ENCODE data around the gene ALDH1A1. TPM values are rescaled to one million over a fixed set of nuclear protein-coding genes. Genes with fewer than 3 reads are reported as not detected.

Gene ALDH1A1
- total and polyA plus RNA-seq, 2 donors (not counting 3 experiments of a cell fraction or from before 2014, with no cell fraction given), result 91.1 to 287 TPM

GRCh38 chr9:72874344-72874743 lies 78.5 kb downstream of the ALDH1A1 start:
- no peaks in the 10 kb centered on the region for H4K20me1 ChIP-seq (replicated peaks; ENCODE audit: control insufficient read depth, extremely low read depth, insufficient read depth, low read length)
- H3K79me2 ChIP-seq (ENCODE audit: control insufficient read depth, insufficient read depth, low read length), result no peaks in the 10 kb centered on the region
- no peaks in the 10 kb centered on the region for H3K9me1 ChIP-seq (replicated peaks; ENCODE audit: control insufficient read depth, extremely low read depth, insufficient read depth, low read length)
- H2AFZ ChIP-seq (ENCODE audit: low read depth, low read length), result no peak overlapping the region
- no peak for TF ChIP-seq POLR2A (IDR thresholded peaks at IDR 0.05; ENCODE audit: low read depth, low read length)
- TF ChIP-seq GATA2 (IDR thresholded peaks at IDR 0.05; ENCODE audit: insufficient read depth, insufficient read length, low read depth, low read length), result no peak
- no peak for TF ChIP-seq EZH2 (IDR thresholded peaks at IDR 0.05; ENCODE audit: borderline replicate concordance, low read depth, low read length, severe bottlenecking)
- no peak for TF ChIP-seq JUN (IDR thresholded peaks at IDR 0.05; ENCODE audit: borderline replicate concordance, insufficient read depth, insufficient read length, low read depth)
- TF ChIP-seq, protein P1, sequence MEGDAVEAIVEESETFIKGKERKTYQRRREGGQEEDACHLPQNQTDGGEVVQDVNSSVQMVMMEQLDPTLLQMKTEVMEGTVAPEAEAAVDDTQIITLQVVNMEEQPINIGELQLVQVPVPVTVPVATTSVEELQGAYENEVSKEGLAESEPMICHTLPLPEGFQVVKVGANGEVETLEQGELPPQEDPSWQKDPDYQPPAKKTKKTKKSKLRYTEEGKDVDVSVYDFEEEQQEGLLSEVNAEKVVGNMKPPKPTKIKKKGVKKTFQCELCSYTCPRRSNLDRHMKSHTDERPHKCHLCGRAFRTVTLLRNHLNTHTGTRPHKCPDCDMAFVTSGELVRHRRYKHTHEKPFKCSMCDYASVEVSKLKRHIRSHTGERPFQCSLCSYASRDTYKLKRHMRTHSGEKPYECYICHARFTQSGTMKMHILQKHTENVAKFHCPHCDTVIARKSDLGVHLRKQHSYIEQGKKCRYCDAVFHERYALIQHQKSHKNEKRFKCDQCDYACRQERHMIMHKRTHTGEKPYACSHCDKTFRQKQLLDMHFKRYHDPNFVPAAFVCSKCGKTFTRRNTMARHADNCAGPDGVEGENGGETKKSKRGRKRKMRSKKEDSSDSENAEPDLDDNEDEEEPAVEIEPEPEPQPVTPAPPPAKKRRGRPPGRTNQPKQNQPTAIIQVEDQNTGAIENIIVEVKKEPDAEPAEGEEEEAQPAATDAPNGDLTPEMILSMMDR (IDR thresholded peaks at IDR 0.05; ENCODE audit: extremely low read depth in 1 of 2, insufficient read depth in 1 of 2, low read depth in 1 of 2, low read length in 2 of 2), result no peak
- no peak for TF ChIP-seq FOS (IDR thresholded peaks at IDR 0.05; ENCODE audit: borderline replicate concordance, insufficient read depth, low read length)
- TF ChIP-seq POLR2AphosphoS5 (IDR thresholded peaks at IDR 0.05; ENCODE audit: insufficient read depth, low read depth, low read length), result no peak
- TF ChIP-seq, protein P2, sequence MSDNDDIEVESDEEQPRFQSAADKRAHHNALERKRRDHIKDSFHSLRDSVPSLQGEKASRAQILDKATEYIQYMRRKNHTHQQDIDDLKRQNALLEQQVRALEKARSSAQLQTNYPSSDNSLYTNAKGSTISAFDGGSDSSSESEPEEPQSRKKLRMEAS (IDR thresholded peaks at IDR 0.05; ENCODE audit: insufficient read depth, insufficient read length), result no peak
- no peak for TF ChIP-seq MYC (IDR thresholded peaks at IDR 0.05; ENCODE audit: low read depth, low read length)
- no peaks in the 10 kb centered on the region for H3K36me3 ChIP-seq (ENCODE audit: control insufficient read depth in 2 of 2, extremely low read depth in 1 of 2, insufficient read depth in 2 of 2, low read length in 2 of 2)
- no peak overlapping the region for H3K27ac ChIP-seq (ENCODE audit: insufficient read depth, low read depth, low read length)
- dilution Hi-C loops (cut with MboI; ENCODE audit: extremely low pct_ligation_motif_present, low sequenced_read_pairs) (loop anchor here (25.0 kb wide), 1 partner anchor 213 kb away; no protein-coding TSS in a partner anchor), intact Hi-C loops (cut with micrococcal nuclease) (loop anchor here (5.0 to 10.0 kb wide), 2 partner anchors 50 to 73 kb away; no protein-coding TSS in a partner anchor)
- CTCF ChIA-PET, result interaction anchor here (1.0 to 6.0 kb wide), 2 partner anchors 74 to 148 kb away, joined by 3 to 201 read pairs; no protein-coding TSS in a partner anchor
- no peak overlapping the region for H3K4me2 ChIP-seq (ENCODE audit: insufficient read depth, low read length)
- H3K27me3 ChIP-seq (ENCODE audit: control insufficient read depth in 2 of 2, insufficient read depth in 2 of 2, low read length in 2 of 2), result no peaks in the 10 kb centered on the region
- H3K9me3 ChIP-seq (replicated peaks; ENCODE audit: control insufficient read depth, insufficient read depth, low read length), result no peaks in the 10 kb centered on the region
- BruUV-seq (replicated peaks), result no TSS peak
- no peak overlapping the region for H3K4me3 ChIP-seq (replicated peaks in 1 of 3; ENCODE audit: insufficient read depth in 1 of 3, low read depth in 1 of 3, low read length in 3 of 3)
- FAIRE-seq (no peak), DNase-seq (ENCODE audit: low read depth, low spot score) (no peak)
- peaks cover 5% of the 10 kb centered on the region for H3K4me1 ChIP-seq (ENCODE audit: control insufficient read depth, extremely low read depth, insufficient read depth, low read length)
- POLR2A ChIA-PET, result no interaction called here
- no peak overlapping the region for H3K9ac ChIP-seq (replicated peaks; ENCODE audit: extremely low read depth, insufficient read depth, low read length)
